ENCODE measurements around the gene SETSIP. TPM values are rescaled to one million over a fixed set of nuclear protein-coding genes. Genes with fewer than 3 reads are reported as not detected.

SETSIP gene
- total and polyA plus RNA-seq, 3 donors from 2014 or later = not detected

- intact Hi-C loops (cut with DNase I; ENCODE audit: low total_unique reads) = no loop called here
- TF ChIP-seq, protein P1, sequence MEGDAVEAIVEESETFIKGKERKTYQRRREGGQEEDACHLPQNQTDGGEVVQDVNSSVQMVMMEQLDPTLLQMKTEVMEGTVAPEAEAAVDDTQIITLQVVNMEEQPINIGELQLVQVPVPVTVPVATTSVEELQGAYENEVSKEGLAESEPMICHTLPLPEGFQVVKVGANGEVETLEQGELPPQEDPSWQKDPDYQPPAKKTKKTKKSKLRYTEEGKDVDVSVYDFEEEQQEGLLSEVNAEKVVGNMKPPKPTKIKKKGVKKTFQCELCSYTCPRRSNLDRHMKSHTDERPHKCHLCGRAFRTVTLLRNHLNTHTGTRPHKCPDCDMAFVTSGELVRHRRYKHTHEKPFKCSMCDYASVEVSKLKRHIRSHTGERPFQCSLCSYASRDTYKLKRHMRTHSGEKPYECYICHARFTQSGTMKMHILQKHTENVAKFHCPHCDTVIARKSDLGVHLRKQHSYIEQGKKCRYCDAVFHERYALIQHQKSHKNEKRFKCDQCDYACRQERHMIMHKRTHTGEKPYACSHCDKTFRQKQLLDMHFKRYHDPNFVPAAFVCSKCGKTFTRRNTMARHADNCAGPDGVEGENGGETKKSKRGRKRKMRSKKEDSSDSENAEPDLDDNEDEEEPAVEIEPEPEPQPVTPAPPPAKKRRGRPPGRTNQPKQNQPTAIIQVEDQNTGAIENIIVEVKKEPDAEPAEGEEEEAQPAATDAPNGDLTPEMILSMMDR (IDR thresholded peaks at IDR 0.05) = no peak
- TF ChIP-seq POLR2A (IDR thresholded peaks at IDR 0.05) = no peak
- Histone ChIP-seq H3K4me1 (no peaks in the 10 kb centered on the region), H3K36me3 (ENCODE audit: low read depth, missing control alignments) (no peaks in the 10 kb centered on the region), H3K27ac (no peak overlapping the region), H3K9me3 (no peaks in the 10 kb centered on the region), H3K27me3 (no peaks in the 10 kb centered on the region), H3K4me3 (no peak overlapping the region)
- WGBS, 2 donors = 86 to 96% methylated on average over 3 of the region's 3 CpGs
- DNase-seq = no peak
Observed at GRCh38 chr1:92105546-92106081, 30.4 kb upstream of the SETSIP start.

DNA sequence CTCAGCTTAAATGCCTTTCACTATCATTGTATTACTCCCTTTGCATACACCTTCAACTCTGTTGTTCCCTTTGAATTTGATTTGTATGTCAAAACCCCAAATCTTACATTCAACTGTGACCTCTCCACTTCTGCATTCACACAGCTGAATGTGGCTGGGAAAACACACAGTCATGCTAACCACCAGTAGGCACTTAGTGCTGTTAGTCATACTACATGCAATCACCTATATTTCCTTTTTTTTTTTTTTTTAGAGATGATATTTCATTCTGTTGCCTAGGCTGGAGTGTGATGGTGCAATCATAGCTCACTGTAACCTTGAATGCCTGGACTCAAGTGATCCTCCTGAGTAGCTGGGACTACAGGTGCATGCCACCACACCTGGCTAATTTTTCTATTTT, 21.1 kb upstream of the SETSIP start:
- no peak for DNase-seq
- H3K4me1 ChIP-seq = no peaks in the 10 kb centered on the region
- H3K27ac ChIP-seq = no peak overlapping the region
- H3K36me3 ChIP-seq (ENCODE audit: low read depth, missing control alignments) = no peaks in the 10 kb centered on the region
- no peaks in the 10 kb centered on the region for H3K9me3 ChIP-seq
- intact Hi-C loops (cut with DNase I; ENCODE audit: low total_unique reads) = no loop called here
- H3K4me3 ChIP-seq = no peak overlapping the region
- H3K27me3 ChIP-seq = no peaks in the 10 kb centered on the region
- TF ChIP-seq, protein P1 (IDR thresholded peaks at IDR 0.05) = no peak
- no peak for TF ChIP-seq POLR2A (IDR thresholded peaks at IDR 0.05)

DNA sequence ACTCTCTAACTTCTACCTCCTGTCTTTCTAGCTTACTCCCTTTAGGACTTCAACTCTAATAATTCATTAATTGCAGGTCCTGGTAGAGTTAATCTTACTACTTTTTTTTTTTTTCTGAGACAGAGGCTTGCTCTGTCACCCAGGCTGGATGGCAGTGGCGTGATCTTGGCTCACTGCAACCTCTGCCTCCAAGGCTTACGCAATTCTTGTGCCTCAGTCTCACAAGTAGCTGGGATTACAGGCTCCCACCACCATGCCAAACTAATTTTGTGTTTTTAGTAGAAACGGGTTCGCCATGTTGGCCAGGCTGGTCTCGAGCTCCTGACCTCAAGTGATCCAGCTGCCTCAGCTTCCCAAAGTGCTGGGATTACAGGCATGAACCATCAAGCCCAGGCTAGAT, 20.7 kb upstream of the SETSIP start:
- 93 to 96% methylated on average over 5 of the region's 5 CpGs for WGBS, 2 donors
- H3K27me3 ChIP-seq = no peaks in the 10 kb centered on the region
- intact Hi-C loops (cut with DNase I; ENCODE audit: low total_unique reads) = no loop called here
- TF ChIP-seq, protein P1 (IDR thresholded peaks at IDR 0.05) = no peak
- no peak for TF ChIP-seq POLR2A (IDR thresholded peaks at IDR 0.05)
- no peaks in the 10 kb centered on the region for H3K9me3 ChIP-seq
- no peak overlapping the region for H3K4me3 ChIP-seq
- no peak overlapping the region for H3K27ac ChIP-seq
- H3K36me3 ChIP-seq (ENCODE audit: low read depth, missing control alignments) = no peaks in the 10 kb centered on the region
- no peaks in the 10 kb centered on the region for H3K4me1 ChIP-seq
- DNase-seq = no peak

- no peak for DNase-seq
- TF ChIP-seq POLR2A (IDR thresholded peaks at IDR 0.05) = no peak
- TF ChIP-seq, protein P1 (IDR thresholded peaks at IDR 0.05) = no peak
- Histone ChIP-seq H3K4me1 (no peaks in the 10 kb centered on the region), H3K36me3 (ENCODE audit: low read depth, missing control alignments) (no peaks in the 10 kb centered on the region), H3K9me3 (no peaks in the 10 kb centered on the region), H3K4me3 (no peak overlapping the region), H3K27me3 (no peaks in the 10 kb centered on the region), H3K27ac (no peak overlapping the region)
- WGBS, 2 donors = 88% methylated on average over 1 of the region's 1 CpG
- intact Hi-C loops (cut with DNase I; ENCODE audit: low total_unique reads) = no loop called here
Observed at GRCh38 chr1:92094595-92094994, 19.4 kb upstream of the SETSIP start.

GRCh38 chr1:92094090-92094489, 18.9 kb upstream of the SETSIP start:
- WGBS, 2 donors = 75 to 81% methylated on average over 2 of the region's 2 CpGs
- Histone ChIP-seq H3K4me3 (no peak overlapping the region), H3K4me1 (no peaks in the 10 kb centered on the region), H3K27me3 (no peaks in the 10 kb centered on the region), H3K9me3 (no peaks in the 10 kb centered on the region), H3K27ac (no peak overlapping the region), H3K36me3 (ENCODE audit: low read depth, missing control alignments) (no peaks in the 10 kb centered on the region)
- DNase-seq = no peak
- intact Hi-C loops (cut with DNase I; ENCODE audit: low total_unique reads) = no loop called here
- no peak for TF ChIP-seq POLR2A (IDR thresholded peaks at IDR 0.05)
- TF ChIP-seq, protein P1 (IDR thresholded peaks at IDR 0.05) = no peak

Data from testis (tissue), 3 donors.